Measurements from ENCODE around the gene CTAG1B. TPM values are rescaled to one million over a fixed set of nuclear protein-coding genes. Genes with fewer than 3 reads are reported as not detected.

CTAG1B gene
- polyA plus RNA-seq, 1 donor from 2014 or later, result not detected

- Histone ChIP-seq H3K27me3 (ENCODE audit: insufficient read depth, low read depth, low read length) (no peaks in the 10 kb centered on the region), H3K9me2 (ENCODE audit: insufficient read depth, low read length) (no peaks in the 10 kb centered on the region), H2AFZ (ENCODE audit: low read depth, low read length) (no peak overlapping the region), H3F3A (ENCODE audit: insufficient read depth, low read length, poor library complexity, severe bottlenecking) (no peaks in the 10 kb centered on the region), H3K9ac (ENCODE audit: low read length) (no peak overlapping the region), H3K27ac (ENCODE audit: low read length) (no peak overlapping the region), H3K36me3 (ENCODE audit: insufficient read depth, low read length) (no peaks in the 10 kb centered on the region), H4K20me1 (ENCODE audit: insufficient read depth) (no peaks in the 10 kb centered on the region), H3K4me3 (ENCODE audit: low read length) (no peak overlapping the region), H3K79me2 (replicated peaks; ENCODE audit: insufficient read depth, low read length) (no peaks in the 10 kb centered on the region), H3K4me2 (ENCODE audit: low read length) (no peak overlapping the region), H3K9me3 (ENCODE audit: low read length) (no peaks in the 10 kb centered on the region)
- TF ChIP-seq MXI1 (conservative IDR thresholded peaks at IDR 0.05; ENCODE audit: poor library complexity, severe bottlenecking), result no peak
- TF ChIP-seq EZH2 (IDR thresholded peaks at IDR 0.05; ENCODE audit: borderline replicate concordance, insufficient read depth, low read length, poor library complexity, severe bottlenecking), result no peak
- TF ChIP-seq REST (IDR thresholded peaks at IDR 0.05; ENCODE audit: borderline replicate concordance), result no peak
Observed at GRCh38 chrX:154650221-154650510, 31.1 kb upstream of the CTAG1B start.

- Histone ChIP-seq H3K27ac (ENCODE audit: low read length) (no peak overlapping the region), H4K20me1 (ENCODE audit: insufficient read depth) (no peaks in the 10 kb centered on the region), H3K9ac (ENCODE audit: low read length) (no peak overlapping the region), H3K4me2 (ENCODE audit: low read length) (no peak overlapping the region), H3F3A (ENCODE audit: insufficient read depth, low read length, poor library complexity, severe bottlenecking) (no peaks in the 10 kb centered on the region), H3K9me2 (ENCODE audit: insufficient read depth, low read length) (no peaks in the 10 kb centered on the region), H3K9me3 (ENCODE audit: low read length) (no peaks in the 10 kb centered on the region), H3K79me2 (replicated peaks; ENCODE audit: insufficient read depth, low read length) (no peaks in the 10 kb centered on the region), H3K27me3 (ENCODE audit: insufficient read depth, low read depth, low read length) (no peaks in the 10 kb centered on the region), H2AFZ (ENCODE audit: low read depth, low read length) (no peak overlapping the region), H3K4me3 (ENCODE audit: low read length) (no peak overlapping the region), H3K36me3 (ENCODE audit: insufficient read depth, low read length) (no peaks in the 10 kb centered on the region)
- TF ChIP-seq TAF1 (IDR thresholded peaks at IDR 0.05; ENCODE audit: low read depth), result no peak
- TF ChIP-seq EP300 (conservative IDR thresholded peaks at IDR 0.05; ENCODE audit: poor library complexity, severe bottlenecking), result no peak
- no peak for TF ChIP-seq POLR2AphosphoS5 (IDR thresholded peaks at IDR 0.05)
- TF ChIP-seq CTCF (IDR thresholded peaks at IDR 0.05; ENCODE audit: poor library complexity, severe bottlenecking), result no peak
- TF ChIP-seq REST (IDR thresholded peaks at IDR 0.05; ENCODE audit: borderline replicate concordance), result no peak
- no peak for TF ChIP-seq EZH2 (IDR thresholded peaks at IDR 0.05; ENCODE audit: borderline replicate concordance, insufficient read depth, low read length, poor library complexity, severe bottlenecking)
- TF ChIP-seq MXI1 (conservative IDR thresholded peaks at IDR 0.05; ENCODE audit: poor library complexity, severe bottlenecking), result no peak
- no peak for TF ChIP-seq RAD21 (conservative IDR thresholded peaks at IDR 0.05)
- TF ChIP-seq SMC3 (conservative IDR thresholded peaks at IDR 0.05; ENCODE audit: poor library complexity), result no peak
Observed at GRCh38 chrX:154649503-154650220, 30.6 kb upstream of the CTAG1B start.
